Thyroid gland (tissue), 4 donors: Measurements from ENCODE around the gene RASA3. TPM values are rescaled to one million over a fixed set of nuclear protein-coding genes. Genes with fewer than 3 reads are reported as not detected.

Experiments used
- DNase-seq, 2 donors: peaks; one replicate each; pipeline ENCODE4 v3.0.0-alpha.2; 2019
- H3K27ac ChIP-seq, 3 donors: fragments of 200-600 bp; sonication (generic); 1 replicate in 2 of 3; 2 replicates in 1 of 3; pipeline ENCODE4 v1.5.1; 2016 to 2019; ENCODE audit warnings: mild to moderate bottlenecking in 1 of 3, moderate library complexity in 1 of 3
- H3K27me3 ChIP-seq: fragments of 200-600 bp; sonication (generic); one replicate; pipeline ENCODE4 v1.5.1; 2019
- H3K36me3 ChIP-seq, 2 donors: fragments of 200-600 bp; sonication (generic); one replicate each; pipeline ENCODE4 v1.5.1; 2016 to 2019
- H3K4me1 ChIP-seq, 2 donors: fragments of 200-600 bp; sonication (generic); one replicate each; pipeline ENCODE4 v1.5.1; 2017 to 2019
- H3K4me3 ChIP-seq, 3 donors: fragments of 200-600 bp; sonication (generic); replicated peaks in 1 of 3; 1 replicate in 2 of 3; 2 replicates in 1 of 3; pipeline ENCODE4 v1.5.1; 2016; ENCODE audit warnings: mild to moderate bottlenecking in 1 of 3
- H3K9me3 ChIP-seq: fragments of 200-600 bp; sonication (generic); one replicate; pipeline ENCODE4 v1.5.1; 2017
- POLR2A ChIP-seq, 2 donors: fragments of 450-650 bp; IDR thresholded peaks; one replicate each; pipeline ENCODE4 v1.6.1; 2017; ENCODE audit warnings: antibody characterized with exemption in 2 of 2, mild to moderate bottlenecking in 2 of 2, moderate library complexity in 1 of 2
- WGBS, 2 donors: methylation state at CpG; one replicate each; pipeline ENCODE4 v1.1.5; 2017; 5-methylcytosine and 5-hydroxymethylcytosine counted together
- intact Hi-C: fragments of 100-400 bp; cut with DNase I; formaldehyde crosslinking; loops from one replicate; pipeline ENCODE4 v1.15.1; 2023
- total RNA-seq, 4 donors: library from RNA; depleted of rRNA; stranded (reverse); fragments of >200 nt; gene quantifications; one replicate each; pipeline ENCODE4 v1.2.3, GENCODE V29; 2016
- TF ChIP-seq, protein P1 (sequence below), 6 experiments: fragments of 200-600 bp in 3 of 6; fragments of 450-650 bp in 3 of 6; sonication (generic) in 3 of 6; IDR thresholded peaks; one replicate each; pipeline ENCODE4 v1.5.1; 2016 to 2019; ENCODE audit warnings: antibody characterized with exemption in 6 of 6, mild to moderate bottlenecking in 2 of 6, inconsistent platforms in 1 of 6, moderate library complexity in 1 of 6

Gene RASA3
- total RNA-seq, 4 donors from 2014 or later: 22.3 to 32.3 (median 25.5) TPM

DNA sequence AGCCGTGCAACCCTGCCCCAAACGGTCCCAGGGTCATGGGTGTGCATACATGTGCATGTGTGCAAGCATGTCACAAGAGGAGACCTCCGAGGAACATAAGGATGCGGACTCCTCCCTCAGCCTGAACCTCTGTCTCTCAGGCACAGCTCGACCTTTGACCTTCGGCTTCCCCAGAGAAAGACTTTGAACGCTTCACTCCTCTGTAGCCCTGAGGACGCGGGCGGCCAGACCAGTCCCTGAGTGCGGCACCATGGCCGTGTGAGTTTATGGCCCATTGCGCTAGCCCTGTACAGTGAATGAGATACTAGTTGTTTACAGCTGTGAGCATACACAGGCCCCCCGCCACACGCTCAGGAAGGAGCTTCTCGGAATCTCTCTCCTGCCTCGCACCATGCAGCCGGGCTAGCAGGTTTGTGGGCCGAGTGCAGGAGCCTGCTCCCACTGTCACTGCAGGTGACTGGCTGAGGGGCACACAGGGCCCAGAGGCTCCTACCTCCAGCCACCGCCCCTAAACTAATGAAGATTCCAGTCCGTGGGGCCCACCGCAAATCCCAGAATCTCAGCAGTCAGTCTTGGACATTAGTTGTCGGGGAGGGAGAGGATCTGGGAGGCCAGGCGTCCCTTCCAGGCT lies 10.8 kb downstream of the RASA3 start:
- H3K9me3 ChIP-seq: no peaks in the 10 kb centered on the region
- H3K27ac ChIP-seq: no peak overlapping the region
- H3K4me1 ChIP-seq: peaks cover 0 to 16% of the 10 kb centered on the region in 2 donors
- H3K27me3 ChIP-seq: no peaks in the 10 kb centered on the region
- DNase-seq: no peak
- 90 to 94% methylated on average over 13 to 16 of the region's 24 CpGs for WGBS, 2 donors
- no peak for TF ChIP-seq POLR2A (IDR thresholded peaks at IDR 0.05)
- TF ChIP-seq, protein P1, sequence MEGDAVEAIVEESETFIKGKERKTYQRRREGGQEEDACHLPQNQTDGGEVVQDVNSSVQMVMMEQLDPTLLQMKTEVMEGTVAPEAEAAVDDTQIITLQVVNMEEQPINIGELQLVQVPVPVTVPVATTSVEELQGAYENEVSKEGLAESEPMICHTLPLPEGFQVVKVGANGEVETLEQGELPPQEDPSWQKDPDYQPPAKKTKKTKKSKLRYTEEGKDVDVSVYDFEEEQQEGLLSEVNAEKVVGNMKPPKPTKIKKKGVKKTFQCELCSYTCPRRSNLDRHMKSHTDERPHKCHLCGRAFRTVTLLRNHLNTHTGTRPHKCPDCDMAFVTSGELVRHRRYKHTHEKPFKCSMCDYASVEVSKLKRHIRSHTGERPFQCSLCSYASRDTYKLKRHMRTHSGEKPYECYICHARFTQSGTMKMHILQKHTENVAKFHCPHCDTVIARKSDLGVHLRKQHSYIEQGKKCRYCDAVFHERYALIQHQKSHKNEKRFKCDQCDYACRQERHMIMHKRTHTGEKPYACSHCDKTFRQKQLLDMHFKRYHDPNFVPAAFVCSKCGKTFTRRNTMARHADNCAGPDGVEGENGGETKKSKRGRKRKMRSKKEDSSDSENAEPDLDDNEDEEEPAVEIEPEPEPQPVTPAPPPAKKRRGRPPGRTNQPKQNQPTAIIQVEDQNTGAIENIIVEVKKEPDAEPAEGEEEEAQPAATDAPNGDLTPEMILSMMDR (IDR thresholded peaks at IDR 0.05): no peak
- intact Hi-C loops: no loop called here
- H3K36me3 ChIP-seq: no peaks in the 10 kb centered on the region
- no peak overlapping the region for H3K4me3 ChIP-seq

DNA sequence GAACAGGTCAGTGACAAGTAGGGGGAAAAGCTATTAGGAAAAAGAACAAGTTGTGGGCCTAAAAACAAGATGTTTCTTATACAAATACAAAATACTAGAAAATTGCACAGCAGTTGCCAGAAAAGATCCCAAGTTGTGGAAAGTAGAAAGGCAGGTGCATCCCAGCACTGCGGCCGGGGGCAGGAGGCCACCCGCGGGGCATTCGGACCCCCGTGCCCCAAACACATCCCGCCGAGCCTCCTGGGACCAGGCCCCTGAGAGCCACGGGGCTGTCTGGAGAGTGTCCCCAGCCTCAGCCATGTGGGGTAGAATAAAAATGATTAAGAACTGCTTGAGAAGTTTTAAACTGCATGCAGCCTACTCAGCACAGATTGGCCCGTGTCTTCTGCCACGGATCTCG lies 11.4 kb downstream of the RASA3 start:
- intact Hi-C loops: no loop called here
- Histone ChIP-seq H3K27ac (peak overlapping the region in 2 of 3 donors; percentile 52 to 63), H3K36me3 (no peaks in the 10 kb centered on the region), H3K9me3 (no peaks in the 10 kb centered on the region), H3K4me3 (no peak overlapping the region), H3K27me3 (no peaks in the 10 kb centered on the region), H3K4me1 (peaks cover 0 to 16% of the 10 kb centered on the region in 2 donors)
- TF ChIP-seq, protein P1 (IDR thresholded peaks at IDR 0.05): no peak
- TF ChIP-seq POLR2A (IDR thresholded peaks at IDR 0.05): no peak
- no peak for DNase-seq
- whole genome bisulfite sequencing, 2 donors: 87 to 90% methylated on average over 12 of the region's 12 CpGs

DNA sequence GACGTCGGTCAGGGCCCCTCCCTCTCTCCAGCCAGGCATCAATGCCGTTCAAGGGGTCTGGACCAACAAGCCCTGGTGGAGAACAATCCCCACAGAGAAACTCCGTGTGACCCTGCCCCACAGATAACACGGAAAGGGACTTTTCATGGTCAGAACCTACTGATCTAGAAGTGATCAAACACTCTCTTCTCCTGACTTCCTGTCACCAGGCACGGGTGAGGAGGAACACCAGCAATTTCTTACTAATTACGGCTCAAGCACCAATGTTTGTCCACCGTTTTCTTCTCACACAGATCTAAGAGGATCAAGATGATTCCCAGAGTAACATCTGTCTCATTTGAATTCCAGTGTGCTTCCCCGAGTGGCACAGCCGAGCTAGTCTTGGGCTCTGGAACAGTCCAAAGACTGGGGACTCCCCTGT lies 11.8 kb downstream of the RASA3 start:
- DNase-seq: no peak
- intact Hi-C loops: no loop called here
- WGBS, 2 donors: 42 to 48% methylated on average over 8 to 10 of the region's 10 CpGs
- Histone ChIP-seq H3K9me3 (no peaks in the 10 kb centered on the region), H3K36me3 (no peaks in the 10 kb centered on the region), H3K4me1 (peaks cover 0 to 16% of the 10 kb centered on the region in 2 donors), H3K4me3 (no peak overlapping the region), H3K27ac (peak overlapping the region; percentile 47 to 63 (median 52)), H3K27me3 (no peaks in the 10 kb centered on the region)
- TF ChIP-seq POLR2A (IDR thresholded peaks at IDR 0.05): no peak
- TF ChIP-seq, protein P1 (IDR thresholded peaks at IDR 0.05): no peak

- H3K36me3 ChIP-seq: no peaks in the 10 kb centered on the region
- intact Hi-C loops: no loop called here
- DNase-seq: peak; percentile 38
- H3K4me1 ChIP-seq: peaks cover 0 to 16% of the 10 kb centered on the region in 2 donors
- 7 to 32% methylated on average over 11 to 13 of the region's 14 CpGs for WGBS, 2 donors
- no peaks in the 10 kb centered on the region for H3K27me3 ChIP-seq
- H3K4me3 ChIP-seq: peak overlapping the region in 1 of 3 donors; percentile 21
- TF ChIP-seq POLR2A (IDR thresholded peaks at IDR 0.05): no peak
- TF ChIP-seq, protein P1 (IDR thresholded peaks at IDR 0.05): no peak
- peak overlapping the region; percentile 5 to 72 (median 63) for H3K27ac ChIP-seq
- no peaks in the 10 kb centered on the region for H3K9me3 ChIP-seq
Observed at GRCh38 chr13:114119196-114119595, 13.2 kb downstream of the RASA3 start.

DNA sequence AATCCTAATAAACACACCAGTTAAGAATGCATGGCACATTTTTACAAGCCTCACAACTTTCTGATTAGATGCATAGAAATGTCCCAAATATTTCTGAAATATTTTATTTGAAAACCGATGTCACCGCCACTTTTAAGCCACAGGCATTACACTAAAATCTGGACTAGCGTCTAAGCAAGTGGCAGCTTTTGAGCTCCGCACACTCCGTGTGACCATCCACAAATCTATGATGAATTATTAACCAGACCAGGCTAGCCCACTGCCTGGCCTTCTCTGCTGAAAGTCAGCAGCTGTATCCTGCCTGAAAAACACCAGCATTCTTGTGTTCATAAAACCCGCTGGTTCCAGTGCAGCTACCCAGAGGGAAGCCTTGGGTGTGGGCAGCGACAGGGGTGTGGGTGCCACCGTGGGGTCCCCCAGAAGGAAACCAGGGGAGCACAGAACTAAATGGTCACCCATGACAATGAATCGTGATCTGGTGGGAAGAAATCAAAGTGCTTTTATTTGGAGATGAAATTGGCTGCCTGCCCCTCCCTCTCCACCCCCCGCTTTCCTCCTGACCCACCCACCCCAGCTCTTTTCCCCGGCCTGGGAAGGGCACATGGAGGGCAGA lies 13.8 kb downstream of the RASA3 start:
- no peak overlapping the region for H3K4me3 ChIP-seq
- H3K9me3 ChIP-seq: no peaks in the 10 kb centered on the region
- H3K27me3 ChIP-seq: no peaks in the 10 kb centered on the region
- 46 to 53% methylated on average over 10 to 11 of the region's 11 CpGs for WGBS, 2 donors
- intact Hi-C loops: no loop called here
- no peaks in the 10 kb centered on the region for H3K36me3 ChIP-seq
- peaks cover 0 to 16% of the 10 kb centered on the region in 2 donors for H3K4me1 ChIP-seq
- peak in 1 of 2 donors; percentile 29 for DNase-seq
- H3K27ac ChIP-seq: peak overlapping the region; percentile 5 to 72 (median 63)
- TF ChIP-seq, protein P1 (IDR thresholded peaks at IDR 0.05): no peak
- no peak for TF ChIP-seq POLR2A (IDR thresholded peaks at IDR 0.05)
